Measurements from ENCODE around the gene TCEA3. TPM values are rescaled to one million over a fixed set of nuclear protein-coding genes. Genes with fewer than 3 reads are reported as not detected.

Gene TCEA3
- total RNA-seq, 1 experiment from 2014 or later = 1.5 TPM

GRCh38 chr1:23395154-23395724 lies 29.3 kb downstream of the TCEA3 start:
- intact Hi-C loops (cut with micrococcal nuclease) = no loop called here
- no peaks in the 10 kb centered on the region for H3K36me3 Mint-ChIP-seq (ENCODE audit: insufficient read depth, unreplicated experiment)

GRCh38 chr1:23394684-23395083 lies 29.9 kb downstream of the TCEA3 start:
- ChIA-PET POLR2A (interaction anchor here (1.7 to 2.5 kb wide), 2 partner anchors 9 to 50 kb away, joined by 7 to 10 read pairs; partner anchors contain the start of gene HNRNPR), CTCF (interaction anchor here (0.6 to 2.0 kb wide), 3 partner anchors 9 to 367 kb away, joined by 3 to 13 read pairs (median 4); no protein-coding TSS in a partner anchor)
- BruUV-seq (replicated peaks) = no TSS peak
- intact Hi-C loops (cut with micrococcal nuclease) = no loop called here
- H3K4me3 Mint-ChIP-seq (ENCODE audit: unreplicated experiment) = no peak overlapping the region
- no peak overlapping the region for H3K27ac Mint-ChIP-seq (ENCODE audit: low read depth, unreplicated experiment)
- no peaks in the 10 kb centered on the region for H3K4me1 Mint-ChIP-seq (ENCODE audit: insufficient read depth, unreplicated experiment)
- H3K9me3 Mint-ChIP-seq (ENCODE audit: unreplicated experiment) = no peaks in the 10 kb centered on the region
- H3K36me3 Mint-ChIP-seq (ENCODE audit: insufficient read depth, unreplicated experiment) = no peaks in the 10 kb centered on the region
- peak; percentile 35 for DNase-seq (ENCODE audit: unreplicated experiment)
- no peaks in the 10 kb centered on the region for H3K27me3 Mint-ChIP-seq (ENCODE audit: insufficient read depth, unreplicated experiment)
- TF ChIP-seq CTCF (IDR thresholded peaks at IDR 0.05; ENCODE audit: unreplicated experiment) = no peak

More at GRCh38 chr1:23395154-23395724, 29.3 kb downstream of the TCEA3 start:
- TF ChIP-seq CTCF (IDR thresholded peaks at IDR 0.05; ENCODE audit: unreplicated experiment) = no peak
- Mint-ChIP-seq H3K4me1 (ENCODE audit: insufficient read depth, unreplicated experiment) (peaks cover under 1% of the 10 kb centered on the region), H3K9me3 (ENCODE audit: unreplicated experiment) (no peaks in the 10 kb centered on the region), H3K27ac (ENCODE audit: low read depth, unreplicated experiment) (no peak overlapping the region), H3K4me3 (ENCODE audit: unreplicated experiment) (no peak overlapping the region), H3K27me3 (ENCODE audit: insufficient read depth, unreplicated experiment) (no peaks in the 10 kb centered on the region)
- no peak for DNase-seq (ENCODE audit: unreplicated experiment)
- ChIA-PET POLR2A (interaction anchor here (1.7 to 2.5 kb wide), 2 partner anchors 8 to 50 kb away, joined by 7 to 10 read pairs; partner anchors contain the start of gene HNRNPR), CTCF (interaction anchor here (0.5 to 2.0 kb wide), 3 partner anchors 8 to 368 kb away, joined by 3 to 13 read pairs (median 3); no protein-coding TSS in a partner anchor)
- no TSS peak for BruUV-seq (replicated peaks)

GRCh38 chr1:23394181-23394580 lies 30.4 kb downstream of the TCEA3 start:
- ChIA-PET CTCF (interaction anchor here (0.6 to 2.0 kb wide), 2 partner anchors 9 to 101 kb away, joined by 4 to 13 read pairs; no protein-coding TSS in a partner anchor), POLR2A (interaction anchor here (1.7 to 2.5 kb wide), 2 partner anchors 9 to 49 kb away, joined by 7 to 10 read pairs; partner anchors contain the start of gene HNRNPR)
- no peaks in the 10 kb centered on the region for H3K27me3 Mint-ChIP-seq (ENCODE audit: insufficient read depth, unreplicated experiment)
- no peaks in the 10 kb centered on the region for H3K4me1 Mint-ChIP-seq (ENCODE audit: insufficient read depth, unreplicated experiment)
- BruUV-seq (replicated peaks) = no TSS peak
- intact Hi-C loops (cut with micrococcal nuclease) = no loop called here
- no peak overlapping the region for H3K4me3 Mint-ChIP-seq (ENCODE audit: unreplicated experiment)
- no peaks in the 10 kb centered on the region for H3K36me3 Mint-ChIP-seq (ENCODE audit: insufficient read depth, unreplicated experiment)
- H3K9me3 Mint-ChIP-seq (ENCODE audit: unreplicated experiment) = no peaks in the 10 kb centered on the region
- no peak overlapping the region for H3K27ac Mint-ChIP-seq (ENCODE audit: low read depth, unreplicated experiment)
- no peak for DNase-seq (ENCODE audit: unreplicated experiment)
- TF ChIP-seq CTCF (IDR thresholded peaks at IDR 0.05; ENCODE audit: unreplicated experiment) = no peak

- Mint-ChIP-seq H3K27ac (ENCODE audit: low read depth, unreplicated experiment) (no peak overlapping the region), H3K27me3 (ENCODE audit: insufficient read depth, unreplicated experiment) (no peaks in the 10 kb centered on the region), H3K4me1 (ENCODE audit: insufficient read depth, unreplicated experiment) (no peaks in the 10 kb centered on the region), H3K36me3 (ENCODE audit: insufficient read depth, unreplicated experiment) (no peaks in the 10 kb centered on the region), H3K9me3 (ENCODE audit: unreplicated experiment) (no peaks in the 10 kb centered on the region), H3K4me3 (ENCODE audit: unreplicated experiment) (no peak overlapping the region)
- no peak for DNase-seq (ENCODE audit: unreplicated experiment)
- ChIA-PET POLR2A (interaction anchor here (1.7 to 2.5 kb wide), 2 partner anchors 10 to 49 kb away, joined by 7 to 10 read pairs; partner anchors contain the start of gene HNRNPR), CTCF (interaction anchor here (2.0 kb wide), 1 partner anchor 10 kb away, joined by 13 read pairs; no protein-coding TSS in a partner anchor)
- no TSS peak for BruUV-seq (replicated peaks)
- TF ChIP-seq CTCF (IDR thresholded peaks at IDR 0.05; ENCODE audit: unreplicated experiment) = no peak
- intact Hi-C loops (cut with micrococcal nuclease) = no loop called here
Observed at GRCh38 chr1:23393706-23394105, 30.8 kb downstream of the TCEA3 start.
